Hematopoietic multipotent progenitor cell treated with erythropoietin and hydrocortisone succinate and interleukin-3 and kit ligand, for 8 days (in vitro differentiated cells): ENCODE measurements around the gene TGFBR3L.
A peak's percentile ranks its signal among the peaks of the same experiment; 100 is the strongest.
"Not testable (repeated sequence)": the region's sequence is repeated elsewhere in the genome, so short reads cannot be mapped to it uniquely, and the experiment has no call there.

Experiments used
- DNase-seq: peaks from one replicate; pipeline ENCODE4 v3.0.0-alpha.2; 2015

TGFBR3L gene

DNA sequence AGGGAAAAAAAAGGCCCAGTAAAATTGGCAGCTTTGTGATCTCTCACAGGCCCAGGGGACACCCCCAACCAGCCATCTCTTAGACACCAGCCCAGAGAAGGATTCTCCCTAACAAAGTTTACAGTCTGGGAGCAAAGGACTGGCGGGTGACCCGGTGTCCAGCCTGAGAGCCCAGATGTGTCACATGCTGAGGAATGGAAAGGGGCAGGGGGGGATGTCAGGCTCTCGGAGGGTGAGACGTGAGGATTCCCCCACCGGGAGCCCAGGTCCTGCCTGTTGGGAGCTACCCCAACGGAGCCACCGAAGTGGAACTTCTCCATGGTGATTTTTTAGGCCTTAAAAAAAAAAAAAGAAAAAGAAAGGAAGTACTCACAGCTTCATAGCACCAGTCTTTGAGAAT is 16.1 kb downstream of the TGFBR3L start:
- no peak for DNase-seq

DNA sequence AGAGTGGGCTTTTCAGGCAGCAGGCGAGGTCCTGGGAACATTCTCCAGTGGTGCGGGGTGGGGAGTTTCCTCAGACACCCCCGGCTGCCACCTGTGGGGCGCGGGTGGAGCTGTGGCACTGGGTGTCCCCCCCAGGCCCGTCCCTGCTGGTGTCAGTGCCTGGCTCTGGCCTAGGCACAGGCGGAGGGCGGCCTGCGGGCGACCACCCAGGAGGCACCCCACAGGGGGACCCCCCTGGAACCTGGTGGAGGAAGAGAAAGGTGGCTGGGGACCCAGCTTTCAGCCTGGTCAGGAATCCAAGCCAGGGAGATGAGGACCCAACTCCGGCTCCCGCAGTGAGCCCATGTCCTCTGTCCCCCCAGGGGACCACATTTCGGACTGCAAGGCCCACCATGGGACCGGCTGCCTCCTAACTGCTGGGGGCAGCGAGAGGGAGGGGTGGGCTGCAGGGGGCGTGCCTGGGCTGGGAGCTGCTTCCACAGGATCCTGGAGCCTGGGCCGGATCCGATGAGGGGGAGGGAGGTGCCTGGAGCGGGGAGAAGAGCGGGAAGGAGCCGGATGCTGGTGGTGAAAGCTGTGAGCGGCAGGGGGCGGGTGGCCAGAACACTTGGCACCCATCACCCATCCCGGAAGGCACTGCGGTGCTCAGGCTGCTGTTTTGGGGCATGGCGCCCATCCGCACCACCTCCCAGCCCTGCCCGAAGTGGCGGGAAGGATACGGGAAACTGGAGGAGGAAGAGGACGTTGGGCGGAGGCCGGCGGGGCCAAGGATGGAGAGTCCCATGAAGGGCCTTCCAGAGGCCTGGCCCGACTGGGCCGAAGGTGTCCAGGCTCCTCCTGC is 16.8 kb downstream of the TGFBR3L start:
- no peak for DNase-seq

DNA sequence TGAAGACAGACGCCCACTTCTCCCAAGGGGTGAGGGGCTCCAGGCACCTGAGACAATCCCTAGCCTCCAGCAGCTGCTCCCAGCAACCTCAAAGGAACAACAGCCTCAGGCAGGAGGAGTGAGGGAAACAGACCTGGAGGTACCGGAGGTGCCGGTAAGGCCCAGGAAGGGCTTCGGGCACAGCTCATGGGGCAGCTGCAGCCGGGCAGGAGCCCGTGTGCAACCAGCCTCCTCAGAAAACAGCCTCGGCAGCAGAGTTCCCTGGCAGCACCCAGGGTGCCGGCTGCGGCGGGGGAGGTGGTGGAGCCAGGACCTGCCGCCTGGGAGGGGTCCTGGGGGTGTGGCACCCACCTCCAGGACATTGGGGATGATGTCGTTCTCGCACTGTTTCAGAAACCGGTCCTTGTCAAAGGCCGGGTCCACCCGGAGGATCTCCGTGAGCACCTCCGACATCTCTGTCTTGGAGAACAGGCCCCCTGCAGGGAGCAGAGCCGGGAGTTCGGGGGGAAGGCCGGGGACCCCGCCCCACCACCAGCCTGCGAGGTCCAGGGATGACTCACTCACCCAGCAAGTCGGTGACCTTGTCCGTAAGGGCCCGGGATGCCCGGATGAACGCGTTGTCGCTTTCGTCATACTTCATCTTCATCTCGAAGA is 17.8 kb downstream of the TGFBR3L start:
- no peak for DNase-seq

DNA sequence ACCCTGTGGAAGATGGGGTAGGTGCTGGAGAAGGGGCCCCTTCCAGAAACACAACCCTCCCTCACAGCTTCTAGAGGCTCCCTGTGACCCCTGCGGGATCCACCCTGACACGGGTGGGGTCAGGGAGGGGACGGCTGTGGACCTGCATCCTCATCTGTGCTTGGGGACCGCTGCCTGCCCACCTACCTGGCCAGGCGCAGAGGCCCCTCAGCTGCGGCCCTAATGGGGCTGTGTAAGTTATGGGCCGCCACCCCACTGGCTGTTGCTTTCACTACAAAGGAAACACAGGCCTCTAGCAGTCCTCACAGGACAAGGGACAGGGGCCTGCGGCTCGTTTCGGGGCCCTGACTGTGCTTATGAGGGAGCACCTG is 18.3 kb downstream of the TGFBR3L start:
- no peak for DNase-seq

DNA sequence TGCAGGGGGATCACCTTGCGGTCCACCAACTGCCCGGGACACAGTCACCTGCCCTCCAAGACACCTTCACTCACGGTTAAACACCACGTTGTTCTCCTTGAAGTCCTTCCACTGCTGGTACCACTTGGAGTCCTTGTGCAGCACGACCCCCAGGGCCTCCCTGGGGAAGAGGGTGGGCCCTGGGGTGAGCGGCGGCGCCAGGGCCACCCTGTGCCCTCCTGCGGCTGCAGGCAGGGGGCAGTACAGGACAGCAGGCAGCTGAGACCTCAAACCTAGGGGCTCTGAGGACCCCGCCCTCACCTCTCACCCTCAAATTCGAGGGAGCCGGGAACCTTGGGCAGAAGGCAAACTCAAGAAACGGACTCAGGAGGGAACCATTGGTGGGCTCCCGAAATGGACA is 18.8 kb downstream of the TGFBR3L start:
- DNase-seq: no peak

DNA sequence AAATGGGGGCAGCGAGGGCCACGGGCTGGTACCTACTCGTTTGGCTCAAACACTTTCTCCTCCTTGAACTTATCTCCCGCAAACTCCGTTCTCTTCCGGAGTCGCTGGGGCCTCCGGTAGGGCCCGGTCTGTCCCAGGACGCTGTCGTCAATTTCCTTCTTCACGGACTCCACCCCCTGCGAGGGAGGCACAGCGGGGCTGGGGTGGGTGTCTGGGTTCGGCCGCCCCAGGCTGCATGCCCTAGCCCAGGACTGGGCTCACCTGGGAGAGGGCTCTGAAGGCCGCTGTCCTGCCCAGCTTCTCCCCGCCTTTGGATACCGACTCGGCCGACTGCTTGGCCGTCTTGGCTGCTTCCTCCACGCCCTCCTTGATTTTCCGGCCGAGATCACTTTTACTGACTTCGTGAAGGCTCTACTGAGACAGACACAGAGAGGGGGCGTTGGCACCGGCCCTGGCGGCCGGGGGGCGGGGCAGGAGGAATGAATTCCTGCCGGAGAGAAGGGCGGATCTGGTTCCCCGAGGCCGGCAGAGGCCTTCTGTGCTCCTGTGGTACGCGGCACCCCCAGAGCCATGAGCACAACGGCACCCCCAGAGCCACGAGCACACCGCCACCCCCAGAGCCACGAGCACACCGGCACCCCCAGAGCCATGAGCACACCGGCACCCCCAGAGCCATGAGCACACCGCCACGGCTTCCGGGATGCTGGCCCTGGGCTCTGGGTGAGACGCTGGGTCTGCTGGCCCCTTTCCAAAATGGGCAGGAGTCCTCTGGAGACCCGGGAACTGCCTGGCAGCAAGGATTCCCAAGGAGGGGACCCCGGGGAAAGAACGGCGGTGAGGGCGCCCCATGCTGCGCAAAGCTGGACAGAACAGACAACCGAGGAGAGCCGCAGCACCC is 19.4 kb downstream of the TGFBR3L start:
- no peak for DNase-seq

DNA sequence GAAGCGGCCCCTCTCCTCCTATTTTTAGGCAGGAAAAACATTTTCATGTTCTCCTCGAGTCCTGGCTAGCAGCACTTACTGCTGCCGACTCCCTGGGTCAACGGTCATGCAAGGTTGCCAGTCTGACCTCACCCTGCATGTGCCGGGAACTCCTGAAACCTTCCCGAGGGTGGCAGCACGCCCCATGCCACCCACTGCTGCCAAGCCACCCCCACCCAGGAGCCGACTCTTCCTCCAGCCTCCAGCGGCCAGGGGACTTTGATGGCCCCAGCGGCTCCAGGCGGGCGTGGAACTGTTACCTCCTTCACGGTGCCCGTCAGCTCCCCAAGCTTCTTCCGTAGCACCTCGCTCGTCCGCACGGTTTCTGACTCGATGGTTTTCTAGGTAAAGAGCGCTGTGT is 20.1 kb downstream of the TGFBR3L start:
- DNase-seq: no peak

DNA sequence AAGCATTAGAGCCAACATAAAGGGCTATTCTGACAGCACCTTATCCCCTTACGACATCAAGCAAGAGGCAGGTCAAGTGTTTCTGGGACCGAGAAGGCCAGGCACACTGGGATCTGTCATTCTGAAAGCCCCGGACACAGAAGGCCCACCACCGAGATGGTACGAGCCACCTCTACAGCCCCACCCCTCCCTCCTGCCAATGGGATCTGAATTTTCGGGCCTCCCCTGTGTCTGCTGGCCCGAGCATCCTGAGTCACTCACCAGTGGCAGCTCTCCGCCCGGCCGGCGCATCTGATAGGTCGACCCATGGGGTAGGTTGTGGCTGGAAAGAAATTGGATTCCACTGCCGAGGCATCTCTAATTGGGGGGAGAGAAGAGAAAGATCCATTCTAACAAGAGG is 26.2 kb downstream of the TGFBR3L start:
- no peak for DNase-seq

DNA sequence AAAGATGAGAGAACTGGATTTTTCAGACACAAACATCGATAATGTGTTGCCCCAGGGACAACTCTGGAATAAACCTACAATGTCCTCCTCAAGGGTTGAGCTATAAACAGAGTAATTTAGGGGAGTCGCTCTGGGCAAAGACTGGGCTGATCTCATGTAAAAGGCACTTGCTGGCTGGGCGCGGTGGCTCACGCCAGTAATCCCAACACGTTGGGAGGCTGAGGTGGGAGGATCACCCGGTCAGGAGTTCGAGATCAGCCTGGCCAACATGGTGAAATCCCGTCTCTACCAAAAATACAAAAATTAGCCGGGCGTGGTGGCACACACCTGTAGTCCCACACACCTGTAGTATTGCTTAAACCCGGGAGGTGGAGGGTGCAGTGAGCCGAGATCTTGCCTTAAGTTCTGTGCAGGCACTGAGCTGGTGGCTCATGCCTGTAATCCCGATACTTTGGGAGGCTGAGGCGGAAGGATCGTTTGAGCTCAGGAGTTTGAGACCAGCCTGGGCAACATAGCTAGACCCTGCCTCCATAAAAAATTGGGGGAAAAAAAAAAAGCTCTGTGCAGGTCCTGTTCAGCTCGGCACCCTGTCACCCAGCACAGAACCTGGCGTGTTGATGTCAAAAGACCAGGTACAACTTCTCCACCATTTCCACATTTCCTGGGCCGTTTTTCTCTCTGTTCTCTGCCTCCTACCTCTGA is 27.4 kb downstream of the TGFBR3L start:
- DNase-seq: no peak

DNA sequence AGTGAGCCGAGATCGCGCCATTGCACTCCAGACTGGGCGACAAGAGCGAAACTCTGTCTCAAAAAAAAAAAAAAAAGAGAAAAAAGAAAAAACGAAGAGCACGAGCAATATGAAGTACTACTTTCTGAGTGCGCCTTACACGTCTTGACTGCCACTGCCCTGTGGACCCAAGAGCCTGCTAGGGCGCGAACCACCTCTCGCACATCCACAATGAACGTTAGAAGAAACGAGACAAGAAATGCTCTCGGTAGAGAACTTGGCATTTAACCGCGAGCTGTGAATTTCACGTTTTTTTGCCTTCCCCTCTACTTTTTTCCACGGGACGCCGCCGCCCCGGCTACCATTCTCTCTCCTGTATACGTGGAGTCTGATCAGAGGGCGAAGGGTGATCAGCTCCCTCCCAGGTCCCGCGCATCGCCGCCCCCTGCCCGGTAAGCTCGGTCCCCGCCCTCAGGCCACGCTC is 28.4 kb downstream of the TGFBR3L start:
- no peak for DNase-seq

DNA sequence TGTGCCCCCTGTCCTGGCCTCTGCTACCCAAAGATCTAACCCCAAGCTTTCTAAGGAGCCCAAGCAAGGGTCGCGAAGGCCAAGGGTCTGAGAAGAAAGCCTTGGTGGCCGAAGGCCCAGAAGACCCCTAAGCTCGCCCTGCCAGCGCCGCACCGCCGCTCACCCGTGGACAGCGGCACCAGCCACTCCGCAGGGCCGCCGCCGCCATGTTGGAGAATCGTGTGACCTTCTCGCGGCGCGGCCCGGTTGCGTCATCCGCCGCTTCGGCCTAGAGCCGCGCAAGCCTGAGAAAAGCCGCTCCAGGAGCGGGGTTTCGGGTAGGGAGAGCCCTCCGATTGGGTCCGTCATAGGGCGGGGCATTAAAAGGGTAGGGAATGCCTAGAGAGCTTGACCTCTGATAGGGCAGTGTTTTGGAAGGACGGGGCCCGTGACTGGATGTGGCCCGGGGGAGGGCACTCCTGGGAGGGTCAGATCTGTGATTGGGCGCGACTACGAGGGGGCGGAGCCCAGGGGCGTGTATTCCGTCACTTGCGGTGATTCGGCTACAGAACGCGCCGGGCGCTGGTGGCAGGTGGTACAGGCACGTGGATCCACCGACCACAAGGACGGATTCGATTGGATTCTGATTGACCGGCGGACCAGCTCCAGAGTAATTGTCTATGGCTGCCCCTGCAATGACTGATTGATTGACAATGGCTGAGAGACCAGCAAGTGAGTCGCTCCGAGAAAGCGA is 29.0 kb downstream of the TGFBR3L start, which contains the start of gene TIMM44:
TIMM44 (minus strand) TSS at position 223 of the 733 bp plus-strand sequence; CDS start at position 208, 15 bp downstream.
- peak; percentile 100 for DNase-seq

DNA sequence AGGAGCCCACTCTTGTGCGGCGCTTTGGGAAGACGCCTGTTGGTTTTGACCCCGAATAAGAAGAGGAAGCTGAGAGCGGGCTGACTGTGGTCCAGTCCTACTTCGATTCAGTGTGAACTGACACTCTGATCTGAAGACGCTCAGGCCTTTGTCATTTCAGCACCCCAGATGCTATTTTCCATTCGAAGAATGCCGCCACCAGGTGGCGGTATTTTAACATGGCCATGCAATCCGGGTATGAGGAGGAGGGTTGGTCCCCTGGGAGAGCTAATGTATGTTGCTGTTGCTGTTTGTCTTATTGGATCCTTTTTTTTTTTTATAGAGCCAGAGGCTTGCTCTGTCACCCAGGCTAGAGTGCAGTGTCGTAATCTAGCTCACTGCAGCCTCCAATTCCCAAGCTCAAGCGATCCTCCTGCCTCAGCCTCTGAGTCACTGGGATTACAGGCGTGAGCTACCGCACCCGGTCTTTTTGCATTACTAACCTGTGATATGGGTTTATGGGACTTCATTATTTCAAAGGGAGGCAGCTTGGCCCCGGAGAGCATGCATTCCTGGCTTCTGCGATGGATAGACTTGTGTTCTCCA is 29.6 kb downstream of the TGFBR3L start:
- peak; percentile 94 for DNase-seq

DNA sequence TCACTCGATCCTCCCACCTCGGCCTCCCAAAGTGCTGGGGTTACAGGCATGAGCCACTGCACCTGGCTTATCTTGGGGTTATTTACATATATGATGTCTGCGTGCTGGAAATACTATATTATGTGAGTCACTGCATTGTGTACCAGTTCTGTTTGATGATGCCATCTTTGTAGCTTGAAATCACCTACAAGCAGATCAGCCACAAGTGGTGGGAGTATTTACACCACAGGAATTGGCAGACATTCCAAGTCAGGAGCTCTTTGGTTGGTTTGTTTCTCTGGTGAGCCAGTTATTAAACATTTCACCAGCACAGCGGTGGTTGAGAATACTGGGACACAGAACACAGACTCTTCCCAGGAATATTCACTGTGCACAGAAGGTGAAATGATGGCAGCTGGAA is 33.3 kb downstream of the TGFBR3L start:
- DNase-seq: no peak

DNA sequence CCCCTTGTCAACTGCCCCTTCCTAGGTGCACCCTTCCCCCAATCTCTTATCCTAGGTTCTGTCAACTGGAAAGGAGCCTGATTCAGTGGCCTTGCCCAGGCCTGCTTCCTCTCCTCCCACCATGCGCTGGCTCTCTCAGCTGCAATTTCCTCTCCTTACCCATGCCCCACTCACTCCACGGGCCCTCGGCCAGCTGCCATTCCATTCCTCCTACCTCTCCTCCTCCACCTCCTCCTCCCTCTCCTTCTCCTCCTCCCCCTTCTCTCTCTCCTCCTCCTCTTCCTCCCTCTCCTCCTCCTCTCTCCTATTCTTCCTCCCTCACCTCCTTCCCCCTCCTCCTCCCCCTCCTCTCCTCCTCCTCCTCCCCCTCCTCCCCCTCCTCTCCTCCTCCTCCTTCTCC is 38.4 kb downstream of the TGFBR3L start:
- DNase-seq: no peak

DNA sequence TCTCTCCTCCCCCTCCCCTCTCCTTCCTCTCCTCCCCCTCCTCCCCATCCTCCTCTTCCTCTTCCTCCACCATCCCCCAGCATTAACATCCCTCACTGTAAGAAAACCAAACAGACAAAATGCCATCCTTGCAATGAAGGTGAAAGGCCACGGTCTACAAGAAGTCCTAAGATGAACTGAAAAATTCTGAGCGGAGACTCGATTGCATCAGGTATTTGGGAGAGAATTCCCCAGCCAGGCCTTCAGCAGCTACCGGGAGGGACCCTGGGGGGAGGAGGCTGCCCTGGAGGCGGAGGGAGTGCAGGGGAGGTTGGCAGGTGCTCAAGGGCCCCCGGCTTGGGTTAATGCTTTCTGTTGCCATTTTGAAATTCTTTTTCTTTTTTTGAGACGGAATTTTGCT is 38.9 kb downstream of the TGFBR3L start:
- DNase-seq: no peak

DNA sequence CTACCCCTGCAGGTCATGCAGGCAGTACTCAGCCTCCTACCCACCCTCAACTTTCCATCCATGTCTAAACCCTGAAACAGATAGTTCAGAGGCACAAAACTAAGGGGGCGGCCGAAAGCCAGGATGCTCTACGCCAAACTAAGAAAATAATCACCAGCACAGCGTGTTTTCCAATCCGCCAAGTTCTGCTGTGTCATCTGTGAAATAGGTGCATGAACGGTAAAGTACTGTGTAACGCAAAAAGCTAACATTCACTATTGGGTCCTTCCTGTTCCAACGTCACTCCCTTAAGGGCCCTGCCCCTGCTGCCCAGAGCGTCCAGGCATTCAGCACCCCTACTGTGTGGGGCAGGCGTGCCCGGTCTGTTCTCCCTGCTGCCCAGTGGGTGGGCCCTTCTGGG is 41.1 kb downstream of the TGFBR3L start:
- no peak for DNase-seq

DNA sequence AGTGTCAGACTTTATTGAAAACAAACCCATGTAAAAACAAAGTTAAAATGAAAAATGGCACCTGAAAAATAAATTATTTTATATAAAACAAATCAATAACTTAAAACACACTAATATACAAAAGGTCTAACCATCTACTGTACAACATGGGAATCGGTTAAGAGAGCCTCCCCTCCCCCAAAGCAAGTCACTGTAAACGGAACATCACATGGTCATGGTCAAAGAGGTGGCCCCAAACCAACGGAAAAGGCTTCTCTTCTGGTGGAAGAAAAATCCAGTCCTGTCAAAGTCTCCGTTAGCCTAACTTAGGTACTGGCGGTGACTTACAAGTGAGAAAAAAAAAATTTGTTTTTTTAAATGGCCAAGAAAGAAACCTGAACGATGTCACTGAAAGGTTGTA is 44.6 kb downstream of the TGFBR3L start:
- peak; percentile 31 for DNase-seq

DNA sequence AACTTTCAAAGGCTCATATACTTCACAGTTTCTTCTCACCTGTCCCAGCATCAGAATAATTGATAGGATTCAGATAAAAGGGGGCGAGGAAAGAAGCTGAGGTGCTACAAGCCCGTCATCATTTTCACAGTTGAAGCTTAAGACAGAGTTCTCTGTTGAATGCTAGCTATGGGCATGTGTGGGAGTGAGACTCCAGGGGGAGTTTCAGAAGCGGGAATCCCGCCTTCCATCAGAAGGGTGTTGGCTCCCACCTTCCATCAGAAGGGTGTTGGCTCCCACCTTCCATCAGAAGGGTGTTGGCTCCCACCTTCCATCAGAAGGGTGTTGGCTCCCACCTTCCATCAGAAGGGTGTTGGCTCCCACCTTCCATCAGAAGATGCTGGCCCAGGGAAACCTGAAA is 46.5 kb downstream of the TGFBR3L start:
- DNase-seq: not testable (repeated sequence)

DNA sequence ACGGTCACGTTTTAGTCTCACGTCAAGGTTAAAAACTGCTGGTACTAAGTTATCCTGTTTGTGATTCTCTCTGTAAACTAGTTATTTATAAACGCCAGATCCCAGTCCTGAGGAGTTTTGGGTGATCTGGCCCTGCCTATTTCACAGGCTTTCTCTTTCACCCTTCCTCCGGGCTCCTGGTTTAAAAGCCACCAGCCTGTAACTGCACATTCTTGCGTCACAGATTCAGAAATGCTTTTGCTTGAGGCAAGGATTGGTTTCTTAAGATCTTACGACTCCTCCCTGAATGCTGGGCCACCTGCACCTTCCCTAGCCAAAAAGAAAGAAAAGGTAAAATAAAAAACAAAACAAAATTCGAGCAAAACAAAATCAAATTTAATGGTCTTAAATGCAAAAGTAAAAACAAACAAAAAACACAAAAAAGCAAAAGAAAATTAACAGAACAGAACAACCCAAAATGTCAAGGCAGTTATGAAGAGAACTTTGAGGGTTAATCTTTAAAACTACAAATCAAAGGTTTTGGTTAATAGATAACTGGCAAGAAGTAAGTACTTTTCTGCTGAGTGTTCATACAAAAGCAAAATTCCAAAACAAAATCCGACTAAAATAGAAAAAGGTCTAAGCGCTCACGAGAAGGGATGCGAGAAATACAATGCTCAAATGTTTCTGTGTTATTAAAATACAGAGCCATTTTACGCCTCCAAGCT is 47.4 kb downstream of the TGFBR3L start:
- DNase-seq: no peak

DNA sequence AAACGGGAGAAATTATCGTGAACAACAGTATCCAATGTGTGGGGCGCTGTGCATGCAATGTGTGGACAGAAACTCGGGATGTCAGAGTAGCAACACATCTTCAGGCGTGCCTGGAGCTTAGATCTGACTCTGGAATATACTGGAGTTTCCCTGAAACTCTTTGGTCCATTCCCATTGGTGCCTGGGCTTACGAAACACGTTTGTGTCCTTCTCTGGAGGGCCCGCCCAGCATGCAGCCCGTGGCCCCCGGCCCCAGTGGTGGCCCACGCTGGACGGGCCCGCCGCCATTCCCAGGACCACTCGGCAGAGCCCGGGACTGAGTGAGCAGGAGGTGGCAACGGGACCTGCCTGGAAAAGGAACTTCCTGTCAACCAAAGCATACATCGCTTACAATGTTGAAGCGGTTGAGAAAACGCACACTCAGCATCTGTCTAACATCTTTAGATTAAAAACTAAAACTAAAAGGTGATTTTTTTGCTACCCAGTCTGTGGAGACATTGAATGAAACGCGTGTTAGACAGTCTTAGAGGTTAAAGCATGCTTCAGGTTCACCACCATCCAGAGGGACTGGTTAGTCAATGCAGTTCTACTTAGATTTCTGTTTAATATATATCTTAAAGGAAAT is 48.1 kb downstream of the TGFBR3L start:
- DNase-seq: no peak
